NCI-H510A treated with DMSO at 0.1 percent for 48 hours (cell line): Measurements from ENCODE around the gene DBT.
A peak's percentile ranks its signal among the peaks of the same experiment; 100 is the strongest.
"Not testable (repeated sequence)": the region's sequence is repeated elsewhere in the genome, so short reads cannot be mapped to it uniquely, and the experiment has no call there.

Experiments used
- DNase-seq: peaks from one replicate; lab custom pipeline; 2025; lab: John Stamatoyannopoulos, UW

DBT gene

GRCh38 chr1:100250264-100250663, 630 bp upstream of the DBT start:
- DNase-seq = no peak

GRCh38 chr1:100249155-100249536, 488 bp downstream of the DBT start:
- no peak for DNase-seq

DNA sequence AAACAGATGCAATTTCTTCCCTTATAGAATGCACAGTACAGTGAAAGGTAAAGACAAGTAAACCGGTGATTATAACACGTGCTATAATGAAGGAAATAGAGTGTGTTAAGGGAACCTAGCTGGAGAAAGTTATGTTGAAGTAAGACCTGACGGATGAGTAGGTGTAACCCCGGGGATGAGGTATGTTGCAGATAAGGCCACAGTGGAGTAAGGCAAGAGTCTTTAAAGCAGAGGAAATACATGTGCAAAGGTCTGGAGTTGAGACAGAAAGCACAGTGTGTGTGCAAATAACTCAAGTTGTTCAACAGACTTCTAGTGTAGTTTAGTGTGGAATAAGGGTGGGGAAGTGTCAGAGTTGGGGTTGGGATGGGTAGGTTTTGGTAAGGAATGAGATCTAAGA, 2.9 kb downstream of the DBT start:
- no peak for DNase-seq

GRCh38 chr1:100240631-100241030, 9.0 kb downstream of the DBT start:
- no peak for DNase-seq

DNA sequence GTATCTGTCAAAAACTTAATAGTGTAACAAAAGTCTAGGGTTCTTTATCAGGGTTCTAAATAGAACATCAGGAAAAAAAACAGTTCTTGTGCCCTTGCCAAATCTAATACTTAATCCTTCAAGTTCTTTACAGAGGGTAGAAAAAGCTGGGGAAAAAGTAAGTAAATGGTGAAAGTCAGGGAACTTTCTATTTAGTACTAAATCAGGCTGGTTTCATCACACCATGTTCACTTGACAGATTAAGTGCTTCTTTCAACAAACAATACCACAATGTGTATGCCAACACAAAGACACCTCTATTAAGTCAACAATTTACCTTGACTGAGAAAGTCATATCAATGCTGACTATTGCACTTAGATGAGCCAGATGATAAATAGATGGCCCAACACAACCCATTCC, 9.7 kb downstream of the DBT start:
- DNase-seq = peak; percentile 2

GRCh38 chr1:100237091-100237490, 12.5 kb downstream of the DBT start:
- no peak for DNase-seq

DNA sequence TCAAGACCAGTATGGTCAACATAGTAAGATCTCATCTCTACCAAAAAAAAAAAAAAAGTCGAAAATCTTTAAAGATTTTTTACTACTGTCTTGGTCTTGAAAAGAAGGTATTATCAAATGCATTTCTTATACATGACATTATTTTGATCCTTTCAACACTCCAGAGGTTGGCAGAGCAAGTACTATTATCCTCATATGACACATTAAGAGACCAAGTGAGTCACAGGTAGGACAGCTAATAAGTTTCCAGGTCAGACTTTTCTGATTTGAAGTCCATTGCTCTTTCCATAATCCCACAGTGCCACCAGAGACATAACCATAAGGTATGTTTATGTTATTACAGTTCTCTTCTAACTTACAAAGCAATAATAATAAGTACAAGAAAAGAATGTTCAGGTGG, 15.2 kb downstream of the DBT start:
- DNase-seq = no peak

- DNase-seq = not testable (repeated sequence)
Measured at GRCh38 chr1:100233566-100233965, 16.1 kb downstream of the DBT start.

- no peak for DNase-seq
Measured at GRCh38 chr1:100232156-100232555, 17.5 kb downstream of the DBT start.

- no peak for DNase-seq
Measured at GRCh38 chr1:100231721-100232120, 17.9 kb downstream of the DBT start.

DNA sequence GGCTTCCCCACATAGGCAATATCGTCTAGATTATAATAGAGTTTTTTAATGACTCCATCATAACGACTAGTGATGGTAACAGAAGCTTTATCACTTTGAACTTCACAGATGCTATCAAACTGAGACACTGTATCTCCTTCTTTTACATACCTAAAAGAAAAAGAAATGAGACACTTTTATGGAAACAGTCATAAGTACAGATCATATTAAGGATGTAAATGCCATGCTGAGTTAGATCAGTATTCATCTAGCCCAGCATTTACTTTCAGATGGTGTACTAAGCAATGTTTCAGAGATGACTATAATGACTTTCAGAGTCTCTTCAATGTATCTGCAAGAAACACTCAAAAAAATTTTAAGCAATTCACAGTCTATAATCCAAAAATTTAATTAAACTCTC, 18.9 kb downstream of the DBT start:
- DNase-seq = no peak

GRCh38 chr1:100229681-100230443, 19.8 kb downstream of the DBT start:
- DNase-seq = no peak

GRCh38 chr1:100222428-100222827, 27.2 kb downstream of the DBT start:
- DNase-seq = no peak

DNA sequence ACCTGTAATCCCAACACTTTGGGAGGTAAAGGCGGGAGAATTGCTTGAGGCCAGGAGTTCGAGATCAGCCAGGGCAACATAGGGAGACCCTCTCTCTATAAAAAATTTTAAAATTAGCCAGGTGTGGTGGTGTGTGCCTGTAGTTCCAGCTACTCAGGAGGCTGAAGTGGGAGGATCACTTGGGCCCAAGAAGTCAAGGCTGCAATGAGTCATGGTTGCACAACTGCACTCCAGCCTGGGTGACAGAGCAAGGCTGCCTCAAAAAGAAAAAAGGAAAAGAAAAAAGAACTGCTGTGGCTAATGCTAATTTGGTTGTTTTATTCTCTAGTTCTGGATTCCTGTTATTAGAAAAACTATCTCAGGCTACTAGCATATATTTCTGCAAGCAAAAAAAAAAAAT, 29.8 kb downstream of the DBT start:
- no peak for DNase-seq

- DNase-seq = no peak
Measured at GRCh38 chr1:100219457-100219856, 30.2 kb downstream of the DBT start.

- DNase-seq = no peak
Measured at GRCh38 chr1:100217834-100218233, 31.8 kb downstream of the DBT start.

DNA sequence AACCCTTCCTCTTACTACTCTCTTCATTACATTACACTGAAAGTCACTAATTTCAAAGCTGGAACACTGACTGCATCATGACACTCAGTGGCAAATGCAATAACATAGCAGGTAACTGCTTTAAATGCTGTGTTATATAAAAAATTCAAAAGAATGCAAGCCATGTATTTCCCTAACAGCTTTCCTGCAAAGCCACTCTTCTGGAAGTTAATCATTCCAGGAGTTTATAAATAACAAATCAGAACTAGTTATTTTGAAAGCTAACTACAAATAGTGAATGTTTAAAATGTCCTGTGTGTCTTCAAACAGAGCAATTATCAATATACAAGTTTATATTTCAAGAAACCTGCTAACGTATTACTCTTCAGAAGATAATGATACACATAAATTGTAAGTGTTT, 34.5 kb downstream of the DBT start:
- no peak for DNase-seq

DNA sequence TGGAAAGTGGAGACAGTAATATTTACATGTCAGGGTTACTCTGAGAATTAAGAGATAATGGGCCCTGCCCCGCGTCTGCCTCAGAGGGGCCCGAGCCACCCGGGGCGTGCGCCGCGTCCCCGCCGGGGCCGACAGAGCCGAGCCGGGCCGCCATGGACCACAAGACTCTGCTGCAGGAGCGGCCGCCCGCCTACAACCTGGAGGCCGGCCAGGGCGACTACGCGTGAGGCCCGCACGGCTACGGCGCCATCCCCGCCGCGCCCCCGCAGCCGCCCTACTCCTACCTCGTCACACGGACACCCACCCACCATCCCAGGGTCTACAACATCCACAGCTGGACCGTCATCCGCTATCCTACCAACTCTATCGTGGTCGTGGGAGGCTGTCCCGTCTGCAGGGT, 36.5 kb downstream of the DBT start:
- DNase-seq = no peak

GRCh38 chr1:100206301-100206700, 43.3 kb downstream of the DBT start:
- no peak for DNase-seq

DNA sequence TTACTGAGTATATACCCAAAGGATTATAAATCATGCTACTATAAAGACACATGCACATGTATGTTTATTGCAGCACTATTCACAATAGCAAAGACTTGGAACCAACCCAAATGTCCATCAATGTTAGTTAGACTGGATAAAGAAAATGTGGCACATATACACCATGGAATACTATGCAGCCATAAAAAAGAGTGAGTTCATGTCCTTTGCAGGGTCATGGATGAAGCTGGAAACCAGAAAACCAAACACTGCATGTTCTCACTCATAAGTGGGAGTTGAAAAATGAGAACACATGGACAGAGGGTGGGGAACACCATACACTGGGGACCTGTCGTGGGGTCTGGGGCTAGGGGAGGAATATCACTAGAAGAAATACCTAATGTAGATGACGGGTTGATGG, 44.0 kb downstream of the DBT start:
- not testable (repeated sequence) for DNase-seq

DNA sequence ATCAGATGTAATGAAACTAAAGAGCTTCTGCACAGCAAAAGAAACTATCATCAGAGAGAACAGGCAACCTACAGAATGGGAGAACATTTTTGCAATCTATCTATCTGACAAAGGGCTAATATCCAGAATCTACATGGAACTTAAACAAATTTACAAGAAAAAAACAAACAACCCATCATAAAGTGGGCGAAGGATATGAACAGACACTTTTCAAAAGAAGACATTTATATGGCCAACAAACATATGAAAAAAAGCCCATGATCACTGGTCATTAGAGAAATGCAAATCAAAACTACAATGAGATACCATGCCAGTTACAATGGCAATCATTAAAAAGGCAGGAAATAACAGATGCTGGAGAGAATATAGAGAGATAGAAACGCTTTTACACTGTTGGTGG, 44.5 kb downstream of the DBT start:
- DNase-seq = not testable (repeated sequence)

DNA sequence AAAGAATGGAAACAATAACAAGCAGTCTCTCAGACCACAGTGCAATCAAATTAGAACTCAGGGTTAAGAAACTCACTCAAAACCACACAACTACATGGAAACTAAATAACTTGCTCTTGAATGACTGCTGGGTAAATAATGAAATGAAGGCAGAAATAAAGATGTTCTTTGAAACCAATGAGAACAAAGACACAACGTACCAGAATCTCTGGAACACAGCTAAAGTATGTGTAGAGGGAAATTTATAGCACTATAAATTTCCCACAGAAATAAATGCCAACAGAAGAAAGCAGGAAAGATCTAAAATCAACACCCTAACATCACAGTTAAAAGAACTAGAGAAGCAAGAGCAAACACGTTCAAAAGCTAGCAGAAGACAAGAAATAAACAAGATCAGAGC, 46.9 kb downstream of the DBT start:
- not testable (repeated sequence) for DNase-seq

DNA sequence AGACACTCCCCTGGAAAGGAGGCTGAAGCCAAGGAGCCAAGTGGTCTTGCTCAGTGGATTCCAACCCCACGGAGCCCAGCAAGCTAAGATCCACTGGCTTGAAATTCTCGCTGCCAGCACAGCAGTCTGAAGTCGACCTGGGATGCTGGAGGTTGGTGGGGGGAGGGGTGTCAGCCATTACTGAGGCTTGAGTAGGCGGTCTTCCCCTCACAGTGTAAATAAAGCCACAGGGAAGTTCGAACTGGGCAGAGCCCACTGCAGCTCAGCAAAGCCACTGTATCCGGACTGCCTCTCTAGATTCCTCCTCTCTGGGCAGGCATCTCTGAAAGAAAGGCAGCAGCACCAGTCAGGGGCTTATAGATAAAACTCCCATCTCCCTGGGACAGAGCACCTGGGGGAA, 49.6 kb downstream of the DBT start:
- not testable (repeated sequence) for DNase-seq

DNA sequence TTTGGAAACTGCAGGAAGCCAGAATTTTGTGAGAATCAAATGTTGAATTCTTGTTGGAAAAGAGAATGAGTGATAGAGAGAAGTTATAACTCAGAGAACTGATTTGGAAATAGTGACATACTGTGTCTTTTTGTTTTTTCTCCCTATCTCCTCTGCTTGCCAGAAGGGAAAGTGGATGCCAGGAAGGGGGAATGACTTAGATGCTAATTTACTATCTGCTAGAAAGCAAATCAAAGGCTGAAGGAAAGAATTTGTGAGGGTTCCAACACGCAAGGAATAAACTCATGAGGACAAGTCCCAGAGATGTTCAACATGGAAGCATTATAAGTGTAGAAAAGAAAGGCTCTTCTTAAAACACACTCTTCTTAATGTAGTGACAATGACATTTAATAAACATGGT, 51.0 kb downstream of the DBT start:
- no peak for DNase-seq
